Subcutaneous adipose tissue (tissue), 4 donors: ENCODE results near the gene PSMA7. TPM values are rescaled to one million over a fixed set of nuclear protein-coding genes. Genes with fewer than 3 reads are reported as not detected.

Experiments used
- CTCF ChIP-seq: fragments of 450-650 bp; IDR thresholded peaks from one replicate; pipeline ENCODE4 v1.5.1; 2016; ENCODE audit warnings: low read depth, mild to moderate bottlenecking, control low read depth, antibody characterized with exemption, moderate library complexity
- total RNA-seq, 4 donors: library from RNA; depleted of rRNA; stranded (reverse); fragments of >200 nt; gene quantifications; one replicate each; pipeline ENCODE4 v1.1.0, GENCODE V29; 2016

PSMA7 gene
- total RNA-seq, 4 donors from 2014 or later: 299 to 630 (median 399) TPM

GRCh38 chr20:62145688-62146018 is 2.5 kb upstream of the PSMA7 start:
- no peak for TF ChIP-seq CTCF

- no peak for TF ChIP-seq CTCF
These were observed 997 bp upstream of the PSMA7 start for GRCh38 chr20:62143957-62144825.

- TF ChIP-seq CTCF: no peak
These were observed 728 bp downstream of the PSMA7 start for GRCh38 chr20:62142252-62143080.

- TF ChIP-seq CTCF: no peak
These were observed 1.6 kb downstream of the PSMA7 start for GRCh38 chr20:62141397-62142251.

GRCh38 chr20:62141043-62141396 is 2.2 kb downstream of the PSMA7 start:
- no peak for TF ChIP-seq CTCF

GRCh38 chr20:62139636-62140035 is 3.6 kb downstream of the PSMA7 start:
- no peak for TF ChIP-seq CTCF

GRCh38 chr20:62138912-62139311 is 4.3 kb downstream of the PSMA7 start:
- no peak for TF ChIP-seq CTCF
